GM06990 (cell line): ENCODE data around the gene FBLN5.

ENCODE experiments used
- DNase-seq: peaks from one replicate; pipeline ENCODE4 v3.0.0-alpha.2; 2011; ENCODE audit not compliant: insufficient read length; ENCODE audit errors: extremely low read depth
- H3K27me3 ChIP-seq: replicated peaks from 2 replicates; pipeline ENCODE4 v1.6.0; 2011; ENCODE audit warnings: low read length; ENCODE audit not compliant: control insufficient read depth, insufficient read depth
- H3K36me3 ChIP-seq: 2 replicates; pipeline ENCODE4 v1.5.1; 2011; ENCODE audit warnings: low read length; ENCODE audit not compliant: control insufficient read depth, insufficient read depth
- H3K4me3 ChIP-seq: replicated peaks from 2 replicates; pipeline ENCODE4 v1.5.1; 2011; ENCODE audit warnings: low read depth, mild to moderate bottlenecking, control low read depth, low read length
- CTCF ChIP-seq: IDR thresholded peaks from 2 replicates; pipeline ENCODE4 v1.5.1; 2011; ENCODE audit warnings: low read length, control low read depth, mild to moderate bottlenecking, inconsistent platforms; ENCODE audit not compliant: insufficient read depth, poor library complexity, severe bottlenecking

The FBLN5 gene

GRCh38 chr14:91885839-91886238 lies 61.7 kb downstream of the FBLN5 start:
- no peak for DNase-seq
- no peaks in the 10 kb centered on the region for H3K27me3 ChIP-seq
- no peak overlapping the region for H3K4me3 ChIP-seq
- H3K36me3 ChIP-seq, result no peaks in the 10 kb centered on the region
- no peak for TF ChIP-seq CTCF

GRCh38 chr14:91885113-91885712 lies 62.3 kb downstream of the FBLN5 start:
- DNase-seq, result no peak
- no peak for TF ChIP-seq CTCF
- Histone ChIP-seq H3K4me3 (no peak overlapping the region), H3K36me3 (no peaks in the 10 kb centered on the region), H3K27me3 (no peaks in the 10 kb centered on the region)

GRCh38 chr14:91884664-91885063 lies 62.8 kb downstream of the FBLN5 start:
- H3K27me3 ChIP-seq, result no peaks in the 10 kb centered on the region
- DNase-seq, result no peak
- H3K4me3 ChIP-seq, result no peak overlapping the region
- no peaks in the 10 kb centered on the region for H3K36me3 ChIP-seq
- TF ChIP-seq CTCF, result no peak

GRCh38 chr14:91883753-91884152 lies 63.7 kb downstream of the FBLN5 start:
- no peak for TF ChIP-seq CTCF
- Histone ChIP-seq H3K4me3 (no peak overlapping the region), H3K36me3 (no peaks in the 10 kb centered on the region), H3K27me3 (no peaks in the 10 kb centered on the region)
- no peak for DNase-seq

- DNase-seq, result no peak
- Histone ChIP-seq H3K27me3 (no peaks in the 10 kb centered on the region), H3K36me3 (no peaks in the 10 kb centered on the region), H3K4me3 (no peak overlapping the region)
- no peak for TF ChIP-seq CTCF
These were observed 64.7 kb downstream of the FBLN5 start for GRCh38 chr14:91882776-91883175.

- H3K4me3 ChIP-seq, result no peak overlapping the region
- TF ChIP-seq CTCF, result no peak
These were observed 65.1 kb downstream of the FBLN5 start for GRCh38 chr14:91882369-91882768.

More at GRCh38 chr14:91882369-91882768, 65.1 kb downstream of the FBLN5 start:
- Histone ChIP-seq H3K36me3 (no peaks in the 10 kb centered on the region), H3K27me3 (no peaks in the 10 kb centered on the region)
- no peak for DNase-seq
